NCI-H2107 treated with DMSO at 0.1 percent for 48 hours (cell line): Measurements from ENCODE around the gene TSPAN31.
A peak's percentile ranks its signal among the peaks of the same experiment; 100 is the strongest.
"Not testable (repeated sequence)": the region's sequence is repeated elsewhere in the genome, so short reads cannot be mapped to it uniquely, and the experiment has no call there.

Experiments
- DNase-seq: peaks from one replicate; lab custom pipeline; 2025; ENCODE audit not compliant: unreplicated experiment; lab: John Stamatoyannopoulos, UW

Gene TSPAN31

DNA sequence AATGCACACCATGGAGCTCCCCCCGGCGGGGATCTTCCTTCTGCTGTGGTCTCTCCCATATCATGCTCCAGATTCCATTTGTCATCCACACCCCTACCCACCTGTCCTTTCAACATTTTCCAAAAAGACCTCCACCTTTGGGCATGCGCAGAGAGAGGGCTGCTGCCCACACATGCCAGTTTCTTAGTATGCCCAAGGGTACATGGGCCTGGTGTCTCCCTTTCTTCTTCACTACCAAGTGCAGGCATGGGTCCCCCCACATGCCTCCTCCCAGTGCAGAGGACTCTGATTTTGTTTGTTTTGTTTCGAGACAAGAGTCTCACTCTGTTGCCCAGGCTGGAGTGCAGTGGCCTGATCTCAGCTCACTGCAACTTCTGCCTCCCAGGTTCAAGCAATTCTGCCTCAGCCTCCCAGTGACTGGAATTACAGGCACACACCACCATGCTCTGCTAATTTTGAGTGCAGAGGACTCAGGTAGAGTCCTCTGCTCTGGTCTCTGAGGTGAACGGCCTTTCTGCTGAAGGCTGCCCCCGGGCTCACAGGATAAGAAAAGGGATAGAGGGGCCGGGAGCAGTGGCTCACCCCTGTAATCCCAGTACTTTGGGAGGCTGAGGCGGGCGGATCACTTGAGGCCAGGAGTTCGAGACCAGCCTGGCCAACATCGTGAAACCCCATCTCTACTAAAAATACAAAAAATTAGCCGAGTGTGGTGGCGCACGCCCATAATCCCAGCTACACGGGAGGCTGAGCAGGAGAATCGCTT, 22.8 kb upstream of the TSPAN31 start:
- DNase-seq, result not testable (repeated sequence)

DNA sequence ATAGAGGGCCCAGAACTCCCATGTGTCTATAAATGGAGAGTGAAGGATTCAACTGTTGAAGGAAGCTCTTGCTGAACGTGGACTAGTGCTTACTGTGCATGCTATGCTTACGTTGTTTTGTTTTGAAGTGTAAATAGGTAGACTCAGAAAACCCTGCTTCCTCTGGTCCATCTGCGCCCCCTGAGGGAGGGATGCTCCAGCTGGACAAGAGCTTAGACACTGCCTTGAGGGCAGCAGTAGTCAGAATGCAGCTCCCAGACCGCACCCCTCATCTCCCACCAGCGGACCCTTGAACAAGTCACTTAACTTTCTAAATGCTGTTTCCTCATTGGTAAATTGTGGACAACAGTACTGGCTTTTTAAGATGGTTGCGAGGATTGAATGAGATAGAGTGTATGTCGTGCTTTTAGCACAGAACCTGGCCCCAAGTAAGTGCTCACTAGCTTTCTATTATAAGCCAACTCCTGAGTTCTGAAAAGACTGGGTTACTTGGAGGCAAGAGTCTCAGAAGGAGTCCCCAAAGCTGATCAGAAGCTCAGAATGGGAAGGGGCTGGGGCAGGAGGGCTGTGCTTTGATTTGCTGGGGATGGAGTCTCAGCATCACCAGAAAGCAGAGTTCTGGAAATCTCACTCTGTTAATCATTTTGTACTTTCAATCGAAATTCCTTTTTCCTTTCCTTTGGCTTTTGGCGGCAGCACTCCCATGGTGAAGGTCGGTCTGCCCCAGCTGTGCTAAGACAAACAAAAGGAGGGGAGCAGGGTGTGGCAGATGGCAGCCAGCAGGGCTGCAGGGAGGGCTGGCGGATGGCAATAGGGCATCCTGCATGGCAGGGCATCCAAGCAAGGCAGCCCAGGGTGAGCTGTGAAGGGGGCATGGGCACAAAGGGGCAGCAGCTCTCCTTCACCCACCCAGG, 21.9 kb upstream of the TSPAN31 start:
- no peak for DNase-seq

DNA sequence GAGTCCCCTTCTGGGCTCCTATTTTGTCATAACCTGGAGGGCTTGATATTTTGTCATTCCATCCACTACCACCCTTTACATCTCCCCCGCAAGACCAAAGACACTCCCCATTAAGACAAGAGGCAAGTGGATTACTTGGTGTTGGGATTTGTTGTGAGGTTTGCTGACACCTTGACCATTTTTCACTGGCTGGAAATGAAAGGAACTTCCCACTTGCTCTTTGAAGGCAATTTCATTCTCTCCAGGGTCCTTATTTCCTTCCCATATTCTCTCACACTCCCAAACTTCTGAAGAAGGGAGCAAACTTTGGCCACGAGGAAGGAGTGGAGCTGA, 21.2 kb upstream of the TSPAN31 start:
- no peak for DNase-seq

DNA sequence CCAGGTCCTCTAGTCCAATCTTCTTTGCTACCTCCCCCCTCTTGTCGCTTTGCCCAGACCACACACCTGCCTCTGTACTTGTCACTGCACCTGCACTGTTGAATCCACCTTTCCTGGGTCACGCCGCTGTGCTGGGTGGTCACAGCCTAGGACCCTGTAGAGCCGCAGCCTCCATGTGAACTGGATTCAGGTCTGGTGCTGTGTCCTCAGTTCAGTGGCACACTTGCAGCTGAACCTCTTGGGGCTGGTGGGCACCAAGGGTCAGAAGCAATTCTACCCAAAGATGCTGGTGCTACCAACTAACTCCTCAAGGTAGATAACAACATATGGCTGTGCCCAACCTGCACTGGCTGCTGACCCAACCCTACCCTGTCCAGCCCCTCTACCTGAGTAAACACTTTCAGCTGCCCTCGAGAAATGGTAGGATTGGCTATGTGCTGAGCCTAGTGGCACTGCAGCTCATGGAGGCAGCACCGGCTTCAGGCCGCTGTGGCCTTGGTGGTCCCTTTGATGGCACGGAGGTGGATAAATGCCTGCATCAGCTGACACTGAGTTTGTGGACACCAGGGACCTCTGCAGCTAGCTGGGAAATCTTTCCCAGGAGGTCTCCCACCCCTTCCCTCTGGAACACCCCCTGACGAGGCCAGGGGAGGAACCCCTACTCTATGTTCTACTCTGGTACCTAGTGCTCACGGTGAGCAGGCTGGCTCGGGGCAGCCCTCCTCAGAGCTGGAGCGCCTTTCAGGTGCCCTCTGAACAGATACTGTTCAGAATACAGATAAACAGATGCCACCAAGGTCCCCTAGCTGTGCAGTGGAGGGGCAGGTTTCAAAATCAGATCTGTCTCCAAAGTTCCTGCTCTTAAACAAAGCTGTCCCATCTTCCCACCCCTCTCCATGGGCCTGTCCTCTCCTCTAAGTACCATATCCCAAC, 20.6 kb upstream of the TSPAN31 start:
- no peak for DNase-seq

DNA sequence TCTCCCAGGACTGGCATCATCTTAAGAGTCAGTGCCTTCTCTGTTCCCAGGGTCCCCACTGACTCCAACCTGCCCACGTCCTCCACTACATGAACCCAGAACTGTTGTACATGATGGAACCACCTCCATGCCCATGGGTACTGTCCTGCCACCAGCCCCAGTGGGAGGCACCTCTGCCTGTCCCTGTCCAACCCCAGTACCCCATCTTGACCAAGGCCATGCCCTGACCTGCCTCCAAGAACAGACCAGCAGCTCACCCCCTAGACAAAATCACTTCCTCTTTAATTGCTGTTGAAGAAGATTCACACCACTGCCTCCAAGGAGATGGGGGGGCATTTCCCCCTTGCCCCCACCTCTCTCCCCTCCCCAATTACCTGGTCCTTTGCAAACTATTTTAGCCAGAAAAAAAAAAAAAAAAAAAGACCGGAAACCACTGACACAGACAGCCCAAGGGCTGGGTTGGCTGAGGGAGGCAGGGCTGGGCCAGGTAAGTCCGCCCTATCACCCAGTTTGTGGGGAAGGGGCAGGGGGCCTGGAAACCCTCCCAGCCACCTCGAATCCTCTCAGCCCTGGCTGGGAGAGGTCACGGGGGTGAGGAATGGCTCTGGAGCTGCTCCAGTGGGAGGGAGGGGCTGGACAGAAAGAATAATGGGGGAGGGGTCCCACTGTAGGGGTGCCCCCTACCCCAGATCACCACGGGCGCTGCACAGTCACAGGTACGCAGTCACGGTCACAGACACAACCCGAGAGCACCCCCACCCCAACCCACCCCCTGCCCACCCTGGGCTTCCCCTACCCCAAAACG, 19.7 kb upstream of the TSPAN31 start:
- DNase-seq, result no peak

DNA sequence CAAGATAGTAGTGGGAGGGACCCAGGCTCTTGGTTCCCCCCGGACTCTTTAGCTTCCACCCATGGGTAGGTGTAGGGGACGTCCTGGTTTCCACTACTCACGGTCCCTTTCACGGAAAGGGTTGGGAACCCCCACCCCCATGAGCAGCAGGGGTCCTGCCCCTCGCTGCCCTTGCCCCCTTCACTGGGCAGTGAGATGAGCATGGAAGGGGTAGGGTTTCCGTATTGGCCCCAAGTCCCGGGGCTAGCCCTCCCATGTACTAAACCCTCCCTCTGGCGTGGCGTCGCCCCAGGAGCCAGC, 19.0 kb upstream of the TSPAN31 start:
- no peak for DNase-seq

DNA sequence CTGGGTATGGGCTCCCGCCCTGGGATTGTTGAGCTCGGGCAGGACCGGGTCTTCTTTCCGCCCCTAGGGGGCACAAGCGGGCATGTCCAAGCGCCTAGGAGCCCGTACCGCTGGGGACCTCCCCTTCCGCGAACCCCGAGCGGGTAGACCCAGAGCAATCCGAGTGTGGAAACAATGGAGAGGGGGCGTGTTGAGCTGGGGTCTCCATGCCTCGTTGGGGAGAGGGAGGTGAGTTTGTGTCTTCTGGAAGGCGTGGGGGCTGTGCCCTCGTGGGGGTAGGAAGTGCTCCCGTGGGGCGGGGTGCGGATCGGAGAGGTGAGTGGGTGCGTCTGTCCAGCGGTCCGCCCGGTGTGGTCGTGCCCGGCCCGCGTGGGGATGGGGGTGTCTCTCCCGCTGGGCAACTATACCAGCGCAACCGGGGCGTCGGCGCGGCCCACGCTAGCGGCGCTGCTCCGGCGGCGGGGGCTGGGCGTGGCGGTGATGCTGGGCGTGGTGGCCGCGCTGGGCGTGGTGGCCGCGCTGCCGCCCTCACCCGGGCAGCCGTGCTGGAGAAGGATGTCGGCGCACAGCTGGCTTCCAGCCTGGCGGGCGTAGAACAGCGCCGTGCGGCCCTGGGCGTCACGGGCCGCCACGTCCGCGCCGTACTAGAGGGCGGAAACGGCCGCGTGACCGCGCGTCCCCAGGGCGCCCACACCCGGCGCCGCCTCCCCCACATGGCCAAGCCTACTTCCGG, 18.5 kb upstream of the TSPAN31 start:
- DNase-seq, result peak; percentile 48

DNA sequence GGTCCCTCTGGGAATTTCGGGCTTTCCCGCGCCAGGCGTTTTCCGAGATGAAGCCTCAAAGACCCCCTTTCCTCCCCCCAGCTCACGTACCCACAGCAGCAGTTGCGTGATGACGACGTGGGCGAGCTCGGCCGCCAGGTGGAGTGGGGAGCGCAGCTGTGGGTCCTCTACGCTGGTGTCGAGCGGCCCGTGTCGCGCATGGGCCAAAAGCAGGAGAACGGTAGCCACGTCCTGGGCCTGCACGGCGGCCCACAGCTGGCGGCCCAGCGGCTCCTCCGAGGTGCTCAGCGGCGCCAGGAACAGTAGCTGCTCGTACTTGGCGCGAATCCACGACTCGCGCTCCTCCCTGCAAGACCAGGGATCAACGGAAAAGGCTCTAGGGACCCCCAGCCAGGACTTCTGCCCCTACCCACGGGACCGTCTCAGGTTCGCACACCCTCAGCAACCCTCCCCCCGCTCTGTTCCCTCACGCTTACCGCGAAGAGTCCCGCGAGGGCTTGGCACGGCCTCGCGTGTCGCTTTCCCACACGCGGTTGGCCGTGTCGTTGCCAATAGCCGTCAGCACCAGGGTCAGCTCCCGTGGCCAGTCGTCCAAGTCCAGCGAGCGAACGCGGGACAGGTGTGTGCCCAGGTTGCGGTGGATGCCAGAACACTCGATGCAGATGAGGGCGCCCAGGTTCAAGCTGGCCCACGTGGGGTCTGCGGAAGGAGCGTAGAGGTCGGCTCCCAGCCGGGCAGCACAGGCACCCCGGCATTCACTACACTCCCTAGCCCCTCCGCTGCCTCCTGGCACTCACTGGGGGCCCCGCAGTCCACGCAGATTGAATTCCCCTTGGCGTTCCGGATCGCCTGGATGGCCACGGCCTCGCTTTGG, 17.7 kb upstream of the TSPAN31 start:
- no peak for DNase-seq

DNA sequence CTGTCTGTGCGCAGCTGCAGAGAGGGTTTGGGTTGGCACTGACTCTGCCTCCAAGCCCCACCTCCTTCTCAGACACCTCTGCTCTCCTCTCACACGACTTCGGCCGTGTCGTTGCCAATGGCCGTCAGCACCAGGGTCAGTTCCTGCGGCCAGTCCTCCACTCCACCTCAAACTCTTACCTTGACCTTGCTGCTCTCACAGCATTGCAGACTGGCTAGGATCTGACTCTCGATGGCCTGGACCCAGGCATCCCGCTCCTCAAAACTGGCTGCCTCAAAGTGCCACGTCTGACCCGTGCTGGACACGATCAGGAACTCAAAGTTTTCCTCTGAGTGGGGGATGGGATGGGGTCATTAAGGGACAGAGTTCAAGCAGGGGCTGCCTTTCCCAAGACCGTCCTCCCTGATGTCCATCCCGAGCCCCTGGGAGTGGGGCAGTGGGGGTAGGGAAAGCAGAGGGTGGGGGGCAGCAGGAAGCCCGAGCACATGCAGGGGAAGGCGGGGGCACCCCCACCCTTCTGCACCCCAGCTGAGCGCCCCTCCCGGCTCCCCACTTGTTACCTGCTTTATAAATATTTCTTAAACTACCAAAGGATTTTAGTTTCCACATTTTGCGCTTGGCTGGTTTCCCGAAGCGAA, 17.0 kb upstream of the TSPAN31 start:
- DNase-seq, result no peak

DNA sequence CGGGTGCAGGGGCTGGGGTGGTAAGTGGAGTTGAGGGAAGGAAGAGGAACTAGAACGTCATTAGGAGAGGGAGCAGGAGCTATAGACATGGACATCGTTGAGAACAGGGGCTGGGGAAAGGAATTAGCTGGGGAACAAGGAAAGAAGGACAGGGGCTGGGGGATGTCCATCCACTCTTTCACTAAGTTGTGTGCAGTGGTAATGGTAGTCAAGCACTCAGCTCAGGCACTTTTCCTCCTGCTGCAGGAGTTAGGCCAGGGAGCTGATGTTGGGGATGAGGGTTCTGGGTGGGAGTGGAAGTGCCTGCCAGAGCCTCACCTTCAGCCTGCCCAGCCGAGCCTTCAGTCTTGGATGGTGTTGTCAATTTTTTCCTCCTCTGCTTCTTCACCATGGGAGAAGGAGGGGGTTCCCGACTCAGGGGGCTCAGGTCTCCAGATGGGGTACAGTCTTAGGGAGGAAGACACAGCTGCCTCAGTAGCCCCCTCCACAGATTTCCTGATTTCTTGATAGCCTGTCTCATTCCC, 15.5 kb upstream of the TSPAN31 start:
- no peak for DNase-seq

DNA sequence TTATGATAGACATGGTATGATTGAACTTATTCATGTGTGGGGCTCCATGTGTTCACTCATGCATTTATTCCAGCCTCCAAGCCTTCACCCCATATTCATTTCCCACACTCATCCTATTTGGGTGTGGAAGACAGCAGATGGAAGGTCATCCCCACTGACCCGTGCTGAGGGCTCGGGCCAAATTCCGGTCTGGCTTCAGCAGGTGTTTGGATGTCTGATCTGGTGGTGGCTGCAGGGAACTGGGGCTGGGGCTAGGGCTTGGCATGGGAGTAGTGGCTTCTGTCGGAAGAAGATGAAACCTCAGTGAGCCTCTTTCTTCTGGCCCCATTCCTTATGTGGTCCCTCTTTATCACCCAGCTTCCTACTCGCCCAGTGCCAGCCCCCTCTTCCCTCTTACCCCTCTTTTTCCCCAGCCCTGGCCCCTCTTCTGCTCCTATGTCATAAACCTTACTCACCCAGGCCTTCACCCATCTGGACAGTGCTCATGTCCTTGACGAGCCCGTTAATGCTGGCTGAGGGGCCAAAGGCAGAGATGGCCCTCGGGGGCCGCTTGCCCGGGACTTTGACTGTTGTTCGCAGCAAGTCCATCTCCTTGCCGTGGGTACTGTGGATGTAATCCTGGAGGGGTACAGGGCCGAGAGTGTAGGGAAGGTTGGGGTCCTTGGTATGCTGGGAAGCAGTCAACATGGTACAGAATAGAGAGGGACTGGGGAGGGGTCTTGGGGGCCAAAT, 14.3 kb upstream of the TSPAN31 start:
- DNase-seq, result no peak

DNA sequence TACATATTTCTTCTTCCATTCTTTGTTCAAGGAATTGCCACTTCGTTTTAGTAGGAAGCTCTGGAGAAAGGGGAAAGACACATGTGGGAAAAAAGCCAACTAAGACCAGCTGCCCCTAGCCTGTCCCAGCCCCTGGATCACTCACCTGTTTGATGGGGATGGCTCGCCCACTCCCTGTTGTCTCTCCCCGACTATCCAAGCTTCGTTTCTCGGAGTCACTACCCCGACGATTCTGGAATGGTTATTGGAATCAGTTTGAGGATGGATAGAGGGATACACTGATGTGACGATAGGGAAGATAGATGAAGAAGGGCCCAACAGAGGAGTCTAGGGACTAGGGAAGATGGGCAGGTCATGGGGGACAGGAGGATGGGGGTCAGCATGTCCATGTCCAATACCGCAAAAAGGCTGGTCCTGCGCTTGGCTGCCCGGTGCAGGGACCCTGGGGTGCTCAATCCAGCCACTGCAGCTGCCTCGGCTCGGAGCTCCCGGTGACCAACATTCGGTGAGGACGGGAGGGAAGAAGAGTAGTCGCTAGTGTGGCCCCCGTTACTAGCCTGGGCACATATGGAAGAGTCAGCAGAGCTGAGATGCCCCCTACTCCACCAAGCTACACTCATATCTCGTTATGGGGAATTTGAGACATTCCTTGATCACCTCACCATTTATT, 13.3 kb upstream of the TSPAN31 start:
- DNase-seq, result no peak

DNA sequence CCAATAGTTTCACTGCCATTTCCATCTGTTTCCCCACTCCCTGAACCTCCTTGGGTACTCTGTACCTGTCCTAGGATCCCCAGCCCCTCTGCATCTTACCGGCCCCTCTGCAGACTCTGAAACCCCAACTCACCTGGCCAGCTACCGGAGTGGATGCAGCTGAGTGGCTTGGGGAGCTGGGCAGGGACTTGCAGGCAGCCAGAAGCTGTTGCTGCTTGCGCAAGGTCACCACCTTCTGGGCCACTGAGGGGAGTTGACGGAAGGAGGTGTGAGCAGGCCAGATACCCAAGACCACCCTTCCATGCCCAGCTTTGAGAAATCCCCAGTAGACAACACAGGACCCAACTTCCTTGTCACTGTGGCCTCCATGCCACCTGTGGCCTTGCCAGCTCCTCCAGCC, 12.6 kb upstream of the TSPAN31 start:
- no peak for DNase-seq

DNA sequence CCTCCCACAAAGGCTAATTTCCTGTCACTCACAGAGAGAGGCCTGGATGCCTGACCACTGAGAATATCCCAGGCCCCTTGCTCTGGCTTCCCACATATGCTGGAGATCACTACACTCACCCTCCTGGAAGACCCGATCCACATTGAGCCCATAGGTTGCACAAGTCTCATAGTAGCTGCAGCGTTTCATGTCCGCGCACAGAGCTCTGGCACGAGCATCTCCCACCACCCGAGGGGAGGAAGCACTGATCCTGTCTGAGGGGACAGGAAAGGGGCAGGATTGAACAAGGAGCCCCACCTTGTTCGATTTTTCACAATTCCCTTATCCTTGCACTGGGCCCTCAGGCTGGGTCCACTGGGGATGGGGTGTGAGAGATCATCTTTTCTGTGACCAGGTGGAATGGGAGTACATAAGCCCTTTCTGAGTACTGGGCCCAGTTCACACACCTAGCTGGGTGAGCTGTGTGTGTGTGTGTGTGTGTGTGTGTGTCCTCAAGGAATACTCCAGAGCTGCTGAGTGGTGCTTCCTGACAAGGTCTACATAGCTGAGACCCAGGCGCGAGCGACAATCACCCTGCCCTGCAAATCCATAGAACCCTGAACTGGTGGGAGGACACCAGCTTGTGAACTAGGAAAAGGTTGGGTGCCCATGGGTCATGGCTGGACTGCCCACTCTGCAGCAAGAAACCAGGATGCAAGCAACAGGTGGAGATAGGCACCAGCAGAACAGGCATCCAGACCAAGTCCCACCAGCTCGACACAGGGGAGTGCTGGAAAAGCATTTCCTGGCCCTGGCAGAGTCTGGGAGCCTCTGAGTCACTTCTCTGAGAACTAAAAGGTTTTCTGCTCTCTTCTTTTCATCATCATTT, 11.9 kb upstream of the TSPAN31 start:
- no peak for DNase-seq

DNA sequence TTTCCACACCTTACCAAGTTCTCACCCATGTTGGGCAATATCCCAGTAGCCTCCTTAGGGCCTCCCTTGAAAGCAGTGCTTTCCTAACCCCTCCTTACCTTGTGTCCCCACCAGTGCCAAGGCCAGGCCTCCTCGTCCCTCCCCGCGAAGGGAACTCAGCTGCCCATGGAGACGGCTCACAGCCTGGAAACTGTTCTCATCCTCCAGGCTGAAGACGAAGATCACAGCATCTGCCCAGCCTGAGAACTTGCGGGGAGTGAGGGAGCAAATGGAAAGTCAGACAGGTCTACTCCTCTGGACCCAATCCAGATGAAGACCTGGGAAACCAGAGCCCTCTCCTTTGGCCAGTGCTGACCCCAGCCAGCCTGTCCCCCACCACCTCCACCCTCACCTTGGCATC, 10.9 kb upstream of the TSPAN31 start:
- no peak for DNase-seq

DNA sequence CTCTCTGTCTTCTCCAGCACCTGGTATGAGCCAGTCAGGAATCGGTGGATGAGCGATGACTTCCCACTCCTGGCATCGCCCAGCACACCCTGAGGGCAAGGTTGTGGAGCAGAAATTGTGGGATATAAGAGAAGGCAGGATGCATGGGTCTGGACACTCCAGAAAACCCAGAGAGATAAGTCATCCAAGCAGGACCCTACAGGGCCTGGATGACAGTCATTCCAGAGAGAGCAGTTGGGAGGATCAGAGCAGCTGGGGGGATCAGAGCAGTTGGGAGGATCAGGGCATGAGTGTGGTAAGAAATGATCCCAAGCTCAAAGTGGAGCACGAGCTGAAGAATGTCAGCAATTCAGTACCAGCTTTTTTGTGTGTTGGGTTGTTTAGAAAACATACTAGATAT, 10.2 kb upstream of the TSPAN31 start:
- DNase-seq, result no peak
